HG02763 (cell line): ENCODE data around the gene VIL1.

Experiments
- ATAC-seq: cut with Tn5 transposase; IDR thresholded peaks from one replicate; pipeline ENCODE4 v1.9.1; 2021; ENCODE audit warnings: mild to moderate bottlenecking, moderate library complexity; ENCODE audit not compliant: unreplicated experiment

The VIL1 gene

GRCh38 chr2:218482651-218483050 lies 63.7 kb downstream of the VIL1 start:
- no peak for ATAC-seq

GRCh38 chr2:218485986-218486667 lies 67.2 kb downstream of the VIL1 start:
- ATAC-seq, result no peak

- ATAC-seq, result no peak
Observed at GRCh38 chr2:218500501-218501060, 81.7 kb downstream of the VIL1 start.

- ATAC-seq, result no peak
Observed at GRCh38 chr2:218501665-218502064, 82.7 kb downstream of the VIL1 start.
